SHP77 (cell line): ENCODE data around the gene CCNO.

Experiments used
- DNase-seq, 2 experiments: peaks; one replicate each; lab custom pipeline; 2025; lab: John Stamatoyannopoulos, UW

Gene CCNO, protein sequence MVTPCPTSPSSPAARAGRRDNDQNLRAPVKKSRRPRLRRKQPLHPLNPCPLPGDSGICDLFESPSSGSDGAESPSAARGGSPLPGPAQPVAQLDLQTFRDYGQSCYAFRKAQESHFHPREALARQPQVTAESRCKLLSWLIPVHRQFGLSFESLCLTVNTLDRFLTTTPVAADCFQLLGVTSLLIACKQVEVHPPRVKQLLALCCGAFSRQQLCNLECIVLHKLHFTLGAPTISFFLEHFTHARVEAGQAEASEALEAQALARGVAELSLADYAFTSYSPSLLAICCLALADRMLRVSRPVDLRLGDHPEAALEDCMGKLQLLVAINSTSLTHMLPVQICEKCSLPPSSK

DNA sequence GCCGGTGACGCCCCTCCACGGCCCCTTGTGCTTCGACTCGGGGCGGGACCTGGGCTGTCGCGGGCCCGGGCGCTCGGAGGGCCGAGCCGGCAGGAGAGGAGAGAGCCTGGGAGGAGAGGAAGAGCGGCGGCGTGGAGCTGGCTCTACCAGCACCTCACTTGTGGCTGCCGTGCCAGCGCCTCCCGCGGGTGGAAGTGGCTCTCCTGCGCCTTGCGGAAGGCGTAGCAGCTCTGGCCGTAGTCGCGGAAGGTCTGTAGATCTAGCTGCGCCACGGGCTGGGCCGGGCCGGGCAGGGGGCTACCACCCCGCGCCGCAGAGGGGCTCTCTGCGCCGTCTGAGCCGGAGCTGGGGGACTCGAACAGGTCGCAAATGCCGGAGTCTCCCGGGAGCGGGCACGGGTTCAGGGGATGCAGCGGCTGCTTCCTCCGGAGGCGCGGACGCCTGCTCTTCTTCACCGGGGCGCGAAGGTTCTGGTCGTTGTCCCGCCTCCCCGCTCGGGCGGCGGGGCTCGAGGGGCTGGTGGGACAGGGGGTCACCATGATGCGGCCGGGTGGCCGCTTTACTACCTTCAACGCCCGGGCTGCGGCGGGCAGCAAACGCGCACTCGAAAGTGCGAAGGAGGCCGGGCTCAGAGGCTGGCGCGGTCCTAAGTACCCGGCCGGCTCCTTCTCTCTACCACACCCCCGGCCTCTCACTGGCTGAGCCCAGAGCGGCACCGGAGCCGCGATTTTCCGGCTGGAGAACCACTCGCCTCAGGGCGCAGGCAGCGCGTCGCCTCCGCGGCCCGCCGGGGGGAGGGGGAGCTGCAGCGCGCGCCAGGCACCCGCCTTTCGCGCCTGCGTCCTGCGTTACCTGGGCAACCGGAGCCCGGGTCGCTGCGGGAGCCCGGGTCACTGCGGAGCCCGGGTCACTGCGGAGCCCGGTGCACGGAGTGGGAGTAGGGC, at the start of gene CCNO:
Gene CCNO (minus strand): TSS at position 624 of the 944 bp plus-strand sequence. CDS start 85 bp downstream, at position 539.
- DNase-seq: peak; percentile 77 to 82

DNA sequence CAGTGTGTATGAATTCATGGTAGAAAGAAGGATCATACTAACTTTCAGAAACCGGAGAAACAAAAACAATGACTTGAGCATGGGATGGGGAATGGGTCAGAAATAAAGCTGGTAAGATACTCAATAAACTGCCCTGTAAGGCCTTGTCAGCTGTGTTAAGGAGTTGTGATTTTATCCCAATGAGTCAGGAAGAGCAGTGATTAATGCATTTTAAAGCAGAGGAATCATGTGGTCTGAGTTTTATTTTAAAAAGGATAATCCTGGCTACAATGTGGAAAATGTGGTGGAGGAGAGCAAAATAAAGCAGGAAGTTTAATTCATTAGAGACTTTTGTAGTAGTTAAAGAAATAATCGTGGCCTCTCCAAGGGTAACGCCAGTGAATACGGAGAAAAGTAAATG, 45.4 kb upstream of the CCNO start:
- no peak for DNase-seq

DNA sequence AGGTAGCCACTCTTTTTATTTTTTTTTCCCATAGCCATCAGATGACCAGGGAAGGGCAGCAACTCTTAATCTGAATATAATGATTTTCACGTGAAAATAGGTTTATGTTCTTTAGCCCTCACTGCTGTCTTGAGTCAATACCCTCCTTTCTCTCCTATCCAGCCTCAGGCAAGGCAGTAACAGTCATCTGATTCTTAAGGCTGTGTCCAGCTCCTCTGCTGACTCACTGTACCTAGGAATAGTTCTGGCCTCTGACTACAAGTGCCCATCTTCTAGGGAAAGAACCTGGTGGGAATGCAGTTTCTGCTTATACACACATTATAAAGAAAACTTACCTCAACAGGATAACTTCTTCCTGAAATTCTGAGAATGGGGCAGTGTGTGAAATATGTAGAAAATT, 43.4 kb upstream of the CCNO start:
- no peak for DNase-seq

DNA sequence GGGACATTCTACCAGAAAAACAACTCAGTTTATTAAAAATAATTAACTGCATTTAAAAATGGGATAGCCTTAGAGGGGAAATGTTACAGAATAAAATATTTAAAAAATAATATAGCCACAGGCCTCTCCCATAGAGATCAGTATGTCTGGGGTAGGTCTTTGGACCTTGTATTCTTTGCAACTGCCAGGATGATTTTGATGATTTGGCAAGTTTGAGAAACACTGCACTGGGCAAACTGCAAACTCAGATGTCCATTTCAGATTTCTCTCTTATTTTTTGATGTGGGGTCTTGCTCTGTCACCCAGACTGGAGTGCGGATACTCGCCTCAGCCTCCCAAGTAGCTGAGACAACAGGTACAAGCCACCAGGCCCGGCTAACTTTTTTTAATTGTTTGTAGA, 24.9 kb upstream of the CCNO start:
- no peak for DNase-seq

DNA sequence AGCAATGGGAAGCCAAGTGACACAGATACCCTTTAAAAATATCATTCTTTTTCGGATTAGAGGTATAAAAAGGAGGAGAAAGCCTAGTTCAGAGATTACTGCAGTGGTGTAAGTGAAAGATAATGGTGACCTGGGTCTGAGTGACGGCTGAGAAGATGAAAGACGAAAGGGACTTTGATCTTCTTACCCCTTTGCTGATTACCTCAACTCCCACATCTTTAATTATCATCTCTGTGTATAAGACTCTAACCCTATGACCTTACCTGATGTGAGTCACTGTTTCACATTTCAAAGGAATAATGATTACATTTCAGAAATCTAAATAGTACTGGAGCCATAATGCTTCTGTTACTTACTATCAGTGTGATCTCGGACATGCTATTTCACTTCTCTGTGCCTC, 21.4 kb upstream of the CCNO start:
- no peak for DNase-seq

DNA sequence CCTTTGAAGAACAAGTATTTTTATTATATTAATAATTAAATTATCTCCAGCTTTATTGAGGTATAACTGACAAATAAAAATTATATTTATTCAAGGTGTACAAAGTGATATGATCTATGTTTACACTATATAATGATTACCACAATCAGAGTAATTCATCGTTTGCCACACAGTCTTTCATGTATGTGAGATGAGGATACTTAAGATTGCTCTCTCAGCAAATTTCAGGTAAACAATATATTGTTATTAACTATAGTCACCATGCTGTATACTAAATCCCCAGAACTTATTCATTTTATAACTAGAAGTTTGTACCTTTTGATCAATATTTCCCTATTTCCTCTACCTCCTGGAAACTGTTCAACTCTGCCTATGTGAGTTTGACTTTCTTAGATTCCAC, 16.7 kb upstream of the CCNO start:
- DNase-seq: no peak

DNA sequence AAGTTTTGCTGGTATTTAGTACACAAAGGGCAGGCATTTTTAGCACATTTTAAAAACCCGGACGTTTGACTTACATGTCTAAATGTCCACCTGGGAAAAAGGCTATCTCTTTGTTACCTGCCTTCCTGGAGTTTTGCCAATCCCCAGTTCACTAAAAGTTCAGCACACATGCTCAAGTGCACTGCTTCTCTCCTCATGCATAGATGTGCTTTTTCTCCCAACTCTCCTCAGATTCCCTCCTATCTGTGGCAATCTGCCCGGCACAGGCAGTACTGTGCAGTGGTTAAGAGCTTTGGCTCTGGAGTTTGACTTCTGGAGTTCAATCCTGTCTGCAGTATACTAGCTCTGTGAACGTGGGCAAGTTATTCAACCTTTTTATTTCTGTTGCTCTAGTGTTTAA, 8.3 kb upstream of the CCNO start:
- peak; percentile 1 to 4 for DNase-seq

DNA sequence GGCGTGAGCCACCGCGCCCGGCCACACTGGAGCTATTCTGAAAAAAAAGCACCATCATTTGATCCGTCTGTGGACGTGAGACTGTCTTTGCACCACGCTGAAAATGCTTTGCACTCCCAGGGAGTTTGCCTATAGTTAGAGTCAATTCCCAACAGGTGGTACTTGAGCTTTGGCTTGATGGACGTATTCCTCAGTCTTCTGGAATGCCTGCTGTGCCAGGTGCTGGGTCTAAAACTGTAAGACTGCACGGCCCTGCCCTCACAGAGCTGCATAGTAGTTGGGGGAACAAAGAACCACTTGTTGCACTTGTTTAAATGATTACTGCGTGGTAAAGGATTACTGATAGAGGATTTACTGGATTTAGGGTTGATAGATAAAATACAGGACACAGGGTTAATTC, 3.4 kb upstream of the CCNO start:
- no peak for DNase-seq

DNA sequence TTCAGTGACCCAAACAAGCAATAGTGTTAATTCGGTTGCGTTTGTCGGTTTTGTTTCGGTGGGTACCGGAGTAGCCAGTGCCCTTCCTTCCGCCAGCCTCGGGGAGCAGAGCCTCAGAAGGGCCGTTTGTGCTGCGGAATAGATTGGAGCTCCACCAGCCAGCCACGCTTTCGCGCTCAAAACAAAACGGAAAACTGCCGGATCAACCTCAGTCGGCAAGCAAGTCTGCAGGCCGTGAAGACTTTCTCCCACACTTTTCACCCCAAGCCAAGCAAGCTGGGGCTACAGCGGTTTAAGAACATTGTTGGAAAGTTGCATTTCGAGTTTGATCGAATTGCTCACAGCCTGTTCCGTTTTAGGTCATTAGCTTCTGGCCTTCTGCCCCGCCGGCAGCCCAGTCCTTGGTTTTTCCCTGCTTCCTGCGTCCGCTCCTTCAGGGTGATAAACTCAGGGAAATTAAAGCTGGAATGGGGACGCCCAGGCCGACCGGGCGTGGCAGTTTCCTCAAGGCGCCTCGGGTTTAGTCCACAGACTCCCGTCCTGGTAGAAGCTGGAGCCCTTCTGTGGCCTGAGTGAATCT, 803 bp upstream of the CCNO start:
- DNase-seq: peak; percentile 21 to 22

DNA sequence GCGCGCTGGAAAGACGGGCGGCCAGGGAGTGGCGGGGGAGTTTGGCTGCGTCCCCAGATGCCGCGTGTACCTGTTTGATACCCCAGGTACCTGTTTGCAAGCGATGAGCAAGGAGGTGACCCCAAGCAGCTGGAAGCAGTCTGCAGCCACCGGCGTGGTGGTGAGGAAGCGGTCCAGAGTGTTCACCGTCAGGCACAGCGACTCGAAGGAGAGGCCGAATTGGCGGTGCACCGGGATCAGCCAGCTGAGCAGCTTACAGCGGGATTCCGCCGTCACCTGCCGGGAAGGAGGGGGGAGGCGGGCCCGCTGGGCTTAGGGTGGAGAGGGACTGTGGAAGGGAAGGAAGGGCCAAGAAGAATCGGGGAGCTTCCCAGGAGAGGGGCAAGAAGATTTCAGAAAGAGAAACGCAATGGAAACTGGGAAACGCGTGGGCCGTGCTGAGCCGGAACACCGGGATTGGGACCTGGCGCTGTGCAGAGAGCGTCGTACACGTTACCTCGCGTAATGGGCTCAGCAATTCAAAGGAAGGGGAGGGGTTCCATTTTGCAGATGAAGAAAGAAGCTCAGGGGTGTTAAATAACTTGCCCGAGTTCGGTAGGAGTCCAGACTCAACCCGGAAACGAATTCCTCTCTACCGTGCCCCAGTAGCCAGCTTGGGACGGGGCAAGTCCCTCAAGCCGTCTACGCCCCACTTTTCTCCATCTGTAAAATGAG, 980 bp downstream of the CCNO start:
- peak in 1 of 2 experiments; percentile 36 for DNase-seq

DNA sequence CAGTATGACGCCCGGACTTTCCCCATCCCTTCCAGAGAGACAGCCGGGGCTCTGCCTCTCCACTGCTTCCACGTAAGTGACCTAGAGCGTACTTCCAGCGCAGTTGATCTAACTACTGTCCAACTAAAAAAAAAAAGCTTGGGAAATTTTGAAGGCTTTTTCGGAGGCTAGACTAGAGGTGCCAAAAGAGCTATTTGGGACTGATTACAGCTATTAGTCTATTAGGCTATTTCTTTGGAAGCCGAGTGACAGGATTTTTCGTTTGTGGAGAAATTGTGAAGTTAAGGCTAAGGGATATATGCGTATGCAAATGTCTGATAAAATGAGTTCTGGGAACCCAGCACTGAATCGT, 1.5 kb downstream of the CCNO start:
- DNase-seq: no peak

DNA sequence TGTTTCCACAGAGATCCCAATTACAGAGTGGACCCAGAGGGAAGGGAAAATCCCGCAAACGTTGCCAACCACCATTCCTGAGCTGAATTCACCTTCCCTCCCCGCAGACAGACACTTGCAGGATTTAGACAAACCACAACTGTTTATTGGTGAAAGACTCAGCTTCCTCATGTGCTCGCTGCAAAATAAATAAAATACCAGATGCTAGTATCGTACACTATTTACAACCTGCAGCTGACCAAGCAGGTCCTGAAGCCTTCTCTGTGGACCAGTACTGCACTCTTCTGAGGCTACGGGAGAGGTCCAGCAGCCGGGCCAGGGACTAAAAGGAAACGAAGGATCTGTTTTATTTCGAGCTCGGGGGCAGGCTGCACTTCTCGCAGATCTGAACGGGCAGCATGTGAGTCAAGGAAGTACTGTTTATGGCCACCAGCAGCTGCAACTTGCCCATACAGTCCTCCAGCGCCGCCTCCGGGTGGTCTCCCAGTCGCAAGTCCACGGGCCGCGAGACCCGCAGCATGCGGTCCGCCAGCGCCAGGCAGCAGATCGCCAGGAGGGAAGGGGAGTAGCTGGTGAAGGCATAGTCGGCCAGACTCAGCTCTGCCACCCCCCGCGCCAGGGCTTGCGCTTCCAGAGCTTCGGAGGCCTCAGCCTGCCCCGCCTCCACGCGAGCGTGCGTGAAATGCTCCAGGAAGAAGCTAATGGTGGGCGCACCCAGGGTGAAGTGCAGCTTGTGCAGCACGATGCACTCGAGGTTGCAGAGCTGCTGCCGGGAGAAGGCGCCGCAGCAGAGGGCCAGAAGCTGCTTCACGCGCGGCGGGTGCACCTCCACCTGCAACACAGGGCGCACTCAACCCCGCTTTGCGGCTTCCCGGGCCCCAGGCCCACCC, 2.1 kb downstream of the CCNO start:
- DNase-seq: no peak

DNA sequence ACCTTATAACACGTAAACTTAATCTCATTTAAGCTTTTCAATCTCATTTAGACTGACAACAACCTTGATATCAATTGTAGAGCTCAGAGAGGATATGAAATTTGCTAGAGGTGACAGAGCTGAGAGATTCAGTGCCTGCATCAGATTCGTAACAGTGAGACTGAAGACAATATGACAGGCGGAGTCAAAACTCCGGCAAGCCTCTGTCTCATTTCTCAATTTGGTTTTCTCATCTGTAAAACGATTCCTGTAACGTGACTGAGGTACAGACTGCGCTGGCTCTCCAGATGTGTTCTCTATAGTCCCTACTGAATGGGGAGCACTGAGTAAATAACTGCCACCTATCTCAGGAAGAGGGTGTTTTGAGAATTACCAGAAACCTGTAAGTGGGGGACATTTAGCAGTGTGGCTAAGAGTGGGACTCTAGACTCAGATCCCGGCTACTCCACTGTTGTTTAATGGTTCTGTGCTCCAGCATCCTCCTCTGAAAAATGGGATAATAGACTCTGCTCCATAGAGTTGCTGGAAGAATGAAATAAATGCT, 3.2 kb downstream of the CCNO start:
- DNase-seq: no peak

DNA sequence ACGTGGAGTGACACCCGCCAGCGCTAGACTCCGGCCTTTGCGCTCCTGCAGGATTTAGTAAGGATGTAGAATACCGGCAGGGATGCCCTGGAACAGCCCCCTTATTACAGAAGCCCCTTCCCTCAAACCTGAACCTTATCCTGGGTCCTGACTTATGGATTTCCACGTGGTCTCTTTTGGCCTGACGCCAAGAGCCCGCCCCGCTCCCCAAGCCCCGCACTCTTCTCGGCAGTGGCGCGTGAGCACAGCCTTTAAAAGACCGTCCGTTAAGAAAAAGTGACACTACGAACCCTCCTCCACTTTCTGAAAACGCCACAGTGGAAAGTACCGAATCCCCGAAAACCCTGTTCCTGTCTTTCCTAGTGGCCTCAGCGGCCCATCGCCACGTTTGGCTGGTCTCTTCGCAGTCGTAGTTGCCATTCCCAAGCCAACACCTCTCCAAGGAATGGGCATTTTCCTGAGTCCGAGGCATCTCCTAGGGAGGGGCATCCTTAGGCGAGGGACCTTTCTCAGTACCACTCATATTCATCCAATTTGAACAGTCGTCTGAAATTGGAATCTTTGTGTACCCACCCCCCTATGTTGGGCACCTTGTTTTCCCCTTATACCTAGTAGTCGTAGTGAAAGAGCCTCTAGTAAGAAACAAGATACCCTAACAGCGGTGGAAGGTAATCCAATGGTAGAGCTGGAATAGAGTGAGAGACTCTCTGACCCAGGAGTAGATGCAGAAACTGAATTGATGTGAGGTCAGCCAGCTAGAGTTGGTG, 5.6 kb downstream of the CCNO start:
- DNase-seq: peak in 1 of 2 experiments; percentile 26

DNA sequence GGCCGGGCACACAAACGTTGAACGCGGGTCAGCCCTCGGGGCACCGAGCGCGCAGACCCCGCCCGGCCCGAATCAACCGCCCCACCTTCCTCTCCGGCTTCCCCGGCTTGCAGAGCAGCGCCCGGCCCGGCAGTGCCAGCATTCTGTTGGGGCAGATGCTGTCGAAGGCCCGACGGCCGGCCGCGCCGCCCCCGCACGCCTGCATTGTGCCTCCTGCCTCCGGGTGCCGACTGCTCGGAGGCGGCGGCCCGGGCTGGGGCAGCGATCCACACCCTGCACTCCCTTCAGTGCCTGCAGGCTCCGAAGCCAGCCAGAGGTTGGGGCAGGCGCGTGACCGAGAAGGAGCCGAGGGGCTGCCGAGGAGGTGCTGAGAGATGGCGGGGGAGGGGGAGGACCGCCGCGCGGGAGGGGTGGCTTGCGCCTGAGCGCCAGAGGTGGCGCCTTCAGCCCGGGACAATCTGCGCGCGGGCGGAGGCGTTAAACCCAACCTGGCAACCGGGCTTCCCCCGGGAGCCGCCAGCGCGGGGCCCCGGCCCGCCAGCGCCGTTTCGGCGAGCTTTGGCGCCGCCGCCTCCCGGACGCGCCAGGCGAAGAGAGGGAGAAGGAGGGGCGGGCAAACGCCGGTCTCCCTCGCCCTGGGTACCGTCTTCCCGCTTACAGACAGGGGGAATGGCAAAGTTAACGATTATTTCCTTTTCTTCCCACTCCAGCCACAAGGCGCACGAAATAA, 6.3 kb downstream of the CCNO start, which contains the start of gene MCIDAS:
Gene MCIDAS (minus strand): TSS at position 382 of the 730 bp plus-strand sequence. CDS start 177 bp downstream, at position 205.
- peak; percentile 20 to 57 for DNase-seq

DNA sequence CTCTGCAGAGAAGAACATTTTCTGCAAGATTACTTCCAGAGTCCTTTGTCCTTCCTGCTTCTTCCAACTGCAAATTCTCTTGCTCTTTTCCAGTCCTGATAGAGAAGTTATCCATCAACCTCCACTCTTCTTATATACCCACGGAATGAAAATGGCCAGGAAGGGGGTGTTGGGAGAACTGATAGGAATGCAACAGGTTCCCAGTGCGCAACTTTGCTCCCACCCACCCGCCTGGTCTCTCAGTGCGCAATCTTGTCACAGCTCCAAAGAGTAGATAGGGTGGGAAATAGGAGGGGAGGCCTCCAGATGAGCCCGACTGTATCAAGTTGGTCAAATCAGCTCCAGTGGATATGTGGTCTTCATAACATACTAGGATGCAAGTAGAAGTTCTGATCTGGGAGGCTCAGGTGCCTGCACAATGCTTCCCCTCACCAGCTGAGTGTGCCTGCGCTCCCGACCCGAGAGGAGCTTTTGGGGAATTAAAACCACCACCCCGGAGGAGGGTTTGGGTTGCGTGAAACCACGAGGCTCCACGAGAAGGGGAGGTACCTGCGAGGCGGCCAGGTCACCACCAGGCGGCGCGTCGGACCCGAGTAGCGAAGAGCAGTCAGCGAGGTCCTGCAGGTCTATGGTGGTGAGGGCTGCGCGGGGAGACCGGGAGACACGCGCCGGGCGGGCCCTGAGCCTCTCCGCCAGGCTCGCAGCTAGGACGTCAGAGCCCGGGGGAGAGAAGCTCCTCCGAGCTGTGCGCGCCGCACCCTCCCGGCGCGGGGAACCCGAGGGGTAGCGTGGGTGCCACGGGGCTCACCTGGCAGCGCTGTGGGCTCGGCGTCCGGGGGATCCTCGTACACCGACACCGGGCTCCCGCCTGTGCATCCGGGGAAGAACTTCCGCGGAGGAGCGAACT, 7.1 kb downstream of the CCNO start:
- peak; percentile 82 to 87 for DNase-seq

DNA sequence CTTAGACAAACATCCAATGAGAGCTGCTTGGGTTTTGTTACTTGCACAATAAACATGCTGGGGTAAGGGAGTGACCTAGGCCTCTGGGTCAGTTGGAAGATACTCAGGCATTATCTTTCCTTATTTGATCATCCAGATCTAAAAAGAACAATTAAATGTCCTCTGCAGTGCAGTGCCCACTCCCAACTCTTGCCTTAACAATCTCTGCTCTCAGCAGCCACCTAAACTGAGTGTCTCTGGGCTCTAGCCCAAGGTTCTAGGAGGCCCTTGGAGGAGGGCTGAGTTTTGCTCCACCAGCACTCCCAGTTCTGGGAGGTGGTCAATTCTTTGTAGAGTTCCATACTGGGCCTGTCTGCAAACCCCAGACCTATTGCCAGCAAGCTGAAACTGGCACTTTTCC, 8.1 kb downstream of the CCNO start:
- no peak for DNase-seq

DNA sequence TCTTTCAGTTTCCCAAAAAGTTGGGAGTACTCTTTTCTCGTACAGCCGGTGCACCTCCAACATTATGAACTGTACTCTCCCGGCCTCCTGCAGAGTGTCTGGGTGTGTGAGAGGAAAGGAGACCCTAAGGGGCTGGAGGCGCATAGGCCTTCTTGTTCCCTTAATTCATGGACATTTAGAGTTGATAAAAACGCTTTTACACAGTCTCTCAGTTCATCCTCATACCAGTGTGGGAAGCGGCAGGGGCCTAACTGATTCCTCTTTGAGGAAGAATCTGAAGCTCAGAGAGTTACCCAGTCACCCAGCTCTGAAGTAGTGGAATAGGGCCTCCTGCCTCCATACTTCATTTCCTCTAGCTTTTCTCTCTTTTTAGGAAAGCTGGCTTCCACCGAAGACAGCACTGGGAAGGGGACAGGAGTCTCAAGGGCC, 9.6 kb downstream of the CCNO start:
- DNase-seq: no peak
